SU-DHL-6 (cell line): ENCODE measurements around the gene NEUROD2.

Experiments
- H2AFZ ChIP-seq: fragments of 200-600 bp; sonication (generic); 2 replicates; pipeline ENCODE4 v1.6.1; 2014; ENCODE audit warnings: low read depth, mild to moderate bottlenecking, moderate library complexity, mixed read lengths, antibody characterized with exemption, low read length; ENCODE audit not compliant: severe bottlenecking
- H3F3A ChIP-seq: fragments of 200-600 bp; shearing (Covaris generic); 2 replicates; pipeline ENCODE4 v1.6.0; 2016; ENCODE audit warnings: antibody characterized with exemption, mild to moderate bottlenecking; ENCODE audit not compliant: insufficient read depth
- H3K27ac ChIP-seq: fragments of 200-600 bp; sonication (generic); 2 replicates; pipeline ENCODE4 v1.5.1; 2016; ENCODE audit warnings: low read depth, mild to moderate bottlenecking, low read length, moderate library complexity, mixed read lengths
- H3K27me3 ChIP-seq: fragments of 200-600 bp; sonication (generic), shearing (Covaris generic); 2 replicates; pipeline ENCODE4 v1.6.0; 2014; ENCODE audit warnings: mild to moderate bottlenecking, low read length
- H3K36me3 ChIP-seq: fragments of 200-600 bp; sonication (generic); 2 replicates; pipeline ENCODE4 v1.6.1; 2014; ENCODE audit warnings: mild to moderate bottlenecking, low read length, mixed read lengths
- H3K4me2 ChIP-seq: fragments of 300-600, 200-600 bp; shearing (Covaris generic), sonication (generic); 2 replicates; pipeline ENCODE4 v1.6.0; 2014; ENCODE audit warnings: low read length, low read depth, mild to moderate bottlenecking; ENCODE audit not compliant: poor library complexity, severe bottlenecking
- H3K4me3 ChIP-seq: fragments of 200-600 bp; sonication (generic); 2 replicates; pipeline ENCODE4 v1.5.1; 2014; ENCODE audit warnings: antibody characterized with exemption, low read length, mild to moderate bottlenecking, mixed read lengths; ENCODE audit not compliant: insufficient read depth, poor library complexity, severe bottlenecking
- H3K79me2 ChIP-seq: fragments of 200-600 bp; sonication (generic); 2 replicates; pipeline ENCODE4 v1.6.1; 2014; ENCODE audit warnings: mild to moderate bottlenecking, low read length, moderate library complexity; ENCODE audit not compliant: insufficient read depth
- H3K9ac ChIP-seq: fragments of 200-600 bp; sonication (generic); 2 replicates; pipeline ENCODE4 v1.7.0; 2014; ENCODE audit warnings: mild to moderate bottlenecking, low read length
- H3K9me2 ChIP-seq: fragments of 200-600 bp; sonication (generic); replicated peaks from 2 replicates; pipeline ENCODE4 v1.6.1; 2014; ENCODE audit warnings: low read length; ENCODE audit not compliant: insufficient read depth
- H3K9me3 ChIP-seq: fragments of 200-600 bp; sonication (generic); 2 replicates; pipeline ENCODE4 v1.6.1; 2014; ENCODE audit warnings: low read length, mixed read lengths; ENCODE audit not compliant: insufficient read depth
- H4K20me1 ChIP-seq: fragments of 200-600 bp; sonication (generic); 2 replicates; pipeline ENCODE4 v1.6.1; 2014; ENCODE audit warnings: low read depth, mild to moderate bottlenecking, antibody characterized with exemption, low read length, moderate library complexity, mixed read lengths
- EZH2phosphoT487 ChIP-seq: fragments of 200-600 bp; sonication (generic), shearing (Covaris generic); conservative IDR thresholded peaks from 2 replicates; pipeline ENCODE4 v1.6.1; 2018; ENCODE audit warnings: mild to moderate bottlenecking, antibody characterized with exemption, low read length, moderate library complexity, mixed read lengths
- TF ChIP-seq, protein P1 (sequence below): fragments of 200-600 bp; sonication (generic); IDR thresholded peaks from one replicate; pipeline ENCODE4 v1.5.1; 2017; ENCODE audit warnings: antibody characterized with exemption, mild to moderate bottlenecking, low read length, moderate library complexity; ENCODE audit not compliant: insufficient read depth, poor library complexity, severe bottlenecking

The NEUROD2 gene

DNA sequence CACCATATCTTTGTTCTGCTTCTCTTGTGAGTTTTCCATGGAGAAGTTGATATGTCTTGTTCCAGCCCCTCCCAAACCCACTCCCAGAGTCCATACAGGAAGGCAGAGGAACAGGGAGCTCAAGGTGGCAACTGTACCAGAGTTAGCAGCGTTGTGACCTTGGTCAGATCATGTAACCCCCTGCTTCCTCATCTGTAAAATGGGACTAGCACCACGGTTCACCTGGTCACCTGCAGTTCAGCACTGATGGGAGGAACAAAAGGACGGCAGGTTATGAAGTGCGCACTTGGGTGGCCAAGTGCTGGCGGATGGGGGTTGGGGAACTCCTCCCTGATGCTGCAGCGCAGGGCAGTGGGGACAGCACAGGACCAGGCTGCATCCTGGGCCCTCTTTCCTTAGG lies 7.7 kb upstream of the NEUROD2 start:
- Histone ChIP-seq H3K9me3 (no peaks in the 10 kb centered on the region), H3K9ac (no peak overlapping the region), H3K27ac (no peak overlapping the region), H3F3A (peaks cover 21% of the 10 kb centered on the region), H3K4me3 (no peak overlapping the region), H3K79me2 (no peaks in the 10 kb centered on the region), H3K27me3 (no peaks in the 10 kb centered on the region), H2AFZ (no peak overlapping the region), H3K9me2 (no peaks in the 10 kb centered on the region), H3K4me2 (no peak overlapping the region), H4K20me1 (no peaks in the 10 kb centered on the region), H3K36me3 (no peaks in the 10 kb centered on the region)
- TF ChIP-seq EZH2phosphoT487: no peak
- TF ChIP-seq, protein P1, sequence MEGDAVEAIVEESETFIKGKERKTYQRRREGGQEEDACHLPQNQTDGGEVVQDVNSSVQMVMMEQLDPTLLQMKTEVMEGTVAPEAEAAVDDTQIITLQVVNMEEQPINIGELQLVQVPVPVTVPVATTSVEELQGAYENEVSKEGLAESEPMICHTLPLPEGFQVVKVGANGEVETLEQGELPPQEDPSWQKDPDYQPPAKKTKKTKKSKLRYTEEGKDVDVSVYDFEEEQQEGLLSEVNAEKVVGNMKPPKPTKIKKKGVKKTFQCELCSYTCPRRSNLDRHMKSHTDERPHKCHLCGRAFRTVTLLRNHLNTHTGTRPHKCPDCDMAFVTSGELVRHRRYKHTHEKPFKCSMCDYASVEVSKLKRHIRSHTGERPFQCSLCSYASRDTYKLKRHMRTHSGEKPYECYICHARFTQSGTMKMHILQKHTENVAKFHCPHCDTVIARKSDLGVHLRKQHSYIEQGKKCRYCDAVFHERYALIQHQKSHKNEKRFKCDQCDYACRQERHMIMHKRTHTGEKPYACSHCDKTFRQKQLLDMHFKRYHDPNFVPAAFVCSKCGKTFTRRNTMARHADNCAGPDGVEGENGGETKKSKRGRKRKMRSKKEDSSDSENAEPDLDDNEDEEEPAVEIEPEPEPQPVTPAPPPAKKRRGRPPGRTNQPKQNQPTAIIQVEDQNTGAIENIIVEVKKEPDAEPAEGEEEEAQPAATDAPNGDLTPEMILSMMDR: no peak

DNA sequence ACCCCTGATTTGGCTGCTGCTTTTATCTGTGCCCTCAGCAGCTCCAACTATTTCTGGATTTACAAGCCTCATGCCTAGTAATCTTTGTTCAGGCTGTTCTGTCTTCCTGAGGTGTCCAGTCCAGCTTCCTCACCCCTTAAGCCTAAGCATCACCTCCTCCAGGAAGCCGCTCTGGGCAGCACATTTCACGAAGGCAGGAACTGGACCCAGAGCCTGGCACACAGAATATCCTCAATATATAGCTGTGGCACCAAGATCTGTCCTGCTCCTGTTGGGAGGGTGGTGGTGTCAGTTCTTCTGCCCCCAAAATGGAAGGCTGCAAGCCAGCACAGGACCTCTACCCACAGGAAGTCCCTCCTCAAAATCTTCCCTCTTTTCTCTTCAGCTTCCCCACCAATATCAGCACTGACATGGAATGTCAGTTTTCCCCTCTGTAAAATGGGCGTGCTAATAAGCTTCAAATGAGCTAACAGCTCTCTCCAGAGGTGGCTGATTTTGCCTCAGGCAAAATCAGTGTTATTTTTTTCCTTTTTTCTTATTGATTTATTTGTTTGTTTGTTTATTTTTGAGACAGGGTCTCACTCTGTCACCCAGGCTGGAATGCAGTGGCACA lies 6.9 kb upstream of the NEUROD2 start:
- Histone ChIP-seq H3K27ac (no peak overlapping the region), H3F3A (peaks cover 21% of the 10 kb centered on the region), H3K79me2 (no peaks in the 10 kb centered on the region), H3K27me3 (no peaks in the 10 kb centered on the region), H3K4me2 (no peak overlapping the region), H4K20me1 (no peaks in the 10 kb centered on the region), H3K9me2 (no peaks in the 10 kb centered on the region), H3K9ac (no peak overlapping the region), H3K9me3 (no peaks in the 10 kb centered on the region), H3K4me3 (no peak overlapping the region), H2AFZ (no peak overlapping the region), H3K36me3 (no peaks in the 10 kb centered on the region)
- TF ChIP-seq, protein P1: no peak
- no peak for TF ChIP-seq EZH2phosphoT487

DNA sequence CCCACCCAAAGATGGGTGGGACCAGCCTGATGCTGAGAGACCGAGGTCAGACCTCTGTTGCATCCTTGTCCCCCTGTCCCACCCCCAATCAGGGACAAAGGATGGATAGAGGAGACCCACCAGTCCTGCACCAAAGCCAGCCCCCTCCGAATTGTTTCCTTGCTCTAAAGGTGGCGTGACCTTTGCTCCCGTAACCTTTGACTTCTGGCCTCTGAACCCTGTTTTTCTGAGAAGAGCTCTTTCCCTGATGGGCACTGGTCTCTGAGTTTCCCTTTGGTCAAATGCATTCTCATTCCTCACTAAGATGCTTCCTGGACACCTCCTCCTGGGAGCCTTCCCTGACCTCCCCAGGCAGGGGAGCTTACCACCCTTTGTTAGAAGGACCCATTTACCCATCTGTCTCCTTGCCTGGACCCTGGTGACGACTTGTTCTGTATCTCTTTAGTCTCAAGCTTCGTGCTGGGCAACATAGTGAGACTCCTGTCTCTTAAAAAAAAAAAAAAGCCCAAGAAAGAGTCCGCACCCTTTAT lies 5.3 kb upstream of the NEUROD2 start:
- H3F3A ChIP-seq: peaks cover 12% of the 10 kb centered on the region
- no peaks in the 10 kb centered on the region for H3K27me3 ChIP-seq
- H3K79me2 ChIP-seq: no peaks in the 10 kb centered on the region
- TF ChIP-seq, protein P1: no peak
- no peak for TF ChIP-seq EZH2phosphoT487
- no peak overlapping the region for H3K4me3 ChIP-seq
- H4K20me1 ChIP-seq: no peaks in the 10 kb centered on the region
- no peaks in the 10 kb centered on the region for H3K9me2 ChIP-seq
- no peaks in the 10 kb centered on the region for H3K9me3 ChIP-seq
- H2AFZ ChIP-seq: no peak overlapping the region
- no peak overlapping the region for H3K4me2 ChIP-seq
- H3K27ac ChIP-seq: no peak overlapping the region
- H3K36me3 ChIP-seq: no peaks in the 10 kb centered on the region
- no peak overlapping the region for H3K9ac ChIP-seq
